ENCODE data around the gene KLK3.
A peak's percentile ranks its signal among the peaks of the same experiment; 100 is the strongest.
"Not testable (repeated sequence)": the region's sequence is repeated elsewhere in the genome, so short reads cannot be mapped to it uniquely, and the experiment has no call there.

The KLK3 gene

DNA sequence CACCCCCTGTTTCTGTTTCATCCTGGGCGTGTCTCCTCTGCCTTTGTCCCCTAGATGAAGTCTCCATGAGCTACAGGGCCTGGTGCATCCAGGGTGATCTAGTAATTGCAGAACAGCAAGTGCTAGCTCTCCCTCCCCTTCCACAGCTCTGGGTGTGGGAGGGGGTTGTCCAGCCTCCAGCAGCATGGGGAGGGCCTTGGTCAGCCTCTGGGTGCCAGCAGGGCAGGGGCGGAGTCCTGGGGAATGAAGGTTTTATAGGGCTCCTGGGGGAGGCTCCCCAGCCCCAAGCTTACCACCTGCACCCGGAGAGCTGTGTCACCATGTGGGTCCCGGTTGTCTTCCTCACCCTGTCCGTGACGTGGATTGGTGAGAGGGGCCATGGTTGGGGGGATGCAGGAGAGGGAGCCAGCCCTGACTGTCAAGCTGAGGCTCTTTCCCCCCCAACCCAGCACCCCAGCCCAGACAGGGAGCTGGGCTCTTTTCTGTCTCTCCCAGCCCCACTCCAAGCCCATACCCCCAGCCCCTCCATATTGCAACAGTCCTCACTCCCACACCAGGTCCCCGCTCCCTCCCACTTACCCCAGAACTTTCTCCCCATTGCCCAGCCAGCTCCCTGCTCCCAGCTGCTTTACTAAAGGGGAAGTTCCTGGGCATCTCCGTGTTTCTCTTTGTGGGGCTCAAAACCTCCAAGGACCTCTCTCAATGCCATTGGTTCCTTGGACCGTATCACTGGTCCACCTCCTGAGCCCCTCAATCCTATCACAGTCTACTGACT is at the start of gene KLK3:
TSS of gene KLK3 (plus strand) at position 280 of the 775 bp plus-strand sequence. CDS start at position 321, 41 bp downstream.
- DNase-seq (ENCODE audit: low read depth): no peak

DNA sequence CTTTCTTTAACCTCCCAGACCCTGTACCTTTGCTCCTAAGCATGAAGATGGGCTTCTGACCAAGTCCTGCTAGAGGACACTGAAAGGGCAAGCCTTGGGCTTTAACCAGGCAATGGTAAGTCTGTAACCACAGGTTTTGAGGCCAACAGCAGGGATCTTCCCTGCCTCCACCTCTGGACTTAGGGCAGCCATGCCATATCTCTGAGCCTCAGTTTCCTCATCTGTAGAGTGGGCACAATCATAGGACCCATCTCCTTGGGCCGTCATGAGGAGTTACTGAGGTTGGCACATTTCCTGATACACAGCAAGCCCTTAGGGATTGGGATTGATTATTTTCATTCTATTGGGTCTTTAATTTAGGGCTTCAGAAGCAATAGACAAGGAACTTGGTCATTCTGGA is 45.9 kb upstream of the KLK3 start:
- no peak for DNase-seq (ENCODE audit: low read depth)

DNA sequence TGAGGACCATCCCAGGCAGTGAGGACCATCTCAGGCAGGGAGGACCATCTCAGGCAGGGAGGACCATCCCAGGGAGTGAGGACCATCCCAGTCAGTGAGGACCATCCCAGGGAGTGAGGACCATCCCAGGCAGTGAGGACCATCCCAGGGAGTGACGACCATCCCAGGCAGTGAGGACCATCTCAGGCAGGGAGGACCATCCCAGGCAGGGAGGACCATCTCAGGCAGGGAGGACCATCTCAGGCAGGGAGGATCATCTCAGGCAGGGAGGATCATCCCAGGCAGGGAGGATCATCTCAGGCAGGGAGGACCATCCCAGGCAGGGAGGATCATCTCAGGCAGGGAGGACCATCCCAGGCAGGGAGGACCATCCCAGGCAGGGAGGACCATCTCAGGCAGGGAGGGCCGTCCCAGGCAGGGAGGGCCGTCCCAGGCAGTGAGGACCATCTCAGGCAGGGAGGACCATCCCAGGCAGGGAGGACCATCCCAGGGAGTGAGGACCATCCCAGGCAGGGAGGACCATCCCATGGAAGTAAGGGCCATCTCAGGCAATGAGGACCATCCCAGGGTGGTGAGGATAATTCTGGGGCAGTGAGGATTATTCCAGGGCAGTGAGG is 43.0 kb upstream of the KLK3 start:
- not testable (repeated sequence) for DNase-seq (ENCODE audit: low read depth)

DNA sequence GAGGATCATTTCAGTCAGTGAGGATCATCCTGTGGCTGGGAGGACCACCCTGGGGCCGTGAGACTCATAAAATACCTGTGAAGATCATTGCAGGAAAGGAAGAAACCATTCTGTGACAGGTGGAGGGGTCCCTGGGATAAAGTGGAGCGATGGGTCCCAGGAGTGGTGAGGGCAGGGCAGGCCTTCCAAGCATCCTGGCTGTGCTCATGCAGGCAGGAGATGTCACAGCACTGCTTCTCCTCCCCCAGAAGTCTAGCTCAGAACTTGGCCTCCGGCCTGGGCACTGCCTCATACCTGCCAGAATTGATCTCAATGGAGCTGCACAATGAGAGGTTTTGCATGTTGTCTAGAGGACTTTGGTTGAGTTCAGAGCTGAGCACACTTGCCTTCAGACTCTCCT is 42.2 kb upstream of the KLK3 start:
- DNase-seq (ENCODE audit: low read depth): no peak

DNA sequence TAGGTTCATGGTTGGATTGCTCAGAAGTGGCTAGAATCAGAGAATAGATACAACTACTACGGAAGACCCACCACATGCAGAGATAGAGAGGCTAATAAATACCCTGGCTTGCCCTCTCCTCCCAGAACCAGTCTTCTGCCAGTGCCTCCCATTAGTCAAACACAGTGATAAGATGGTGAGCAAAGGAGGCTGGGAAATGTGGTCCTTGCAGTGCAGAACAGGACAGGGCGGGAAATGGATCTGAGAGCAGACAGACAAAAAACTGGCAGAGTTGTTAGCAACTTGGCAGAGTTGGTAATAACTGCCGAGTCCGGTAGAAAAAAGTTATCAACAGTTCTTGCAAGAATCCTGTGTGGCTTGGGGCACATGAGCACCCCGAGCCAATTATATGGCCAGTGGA is 39.8 kb upstream of the KLK3 start:
- no peak for DNase-seq (ENCODE audit: low read depth)

DNA sequence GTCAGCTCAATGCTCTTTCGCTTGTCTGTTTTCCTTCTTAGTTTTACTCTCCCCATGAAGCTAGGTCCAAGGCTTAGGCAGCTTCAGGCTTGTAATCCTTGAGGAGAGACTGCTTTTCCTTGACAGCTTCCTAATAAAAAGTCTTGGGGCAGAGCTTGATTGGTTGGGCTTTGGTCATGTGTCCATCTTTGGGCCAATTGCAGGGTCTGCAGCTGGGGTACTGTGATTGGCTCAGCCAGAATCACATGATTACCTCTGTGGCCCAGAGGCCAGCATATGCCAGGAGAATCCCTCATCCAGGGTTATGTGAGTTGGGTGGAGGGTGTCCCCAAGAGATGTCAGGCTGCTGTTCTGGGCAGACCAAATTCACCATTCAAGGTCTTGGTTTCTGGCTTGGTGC is 39.3 kb upstream of the KLK3 start:
- DNase-seq (ENCODE audit: low read depth): no peak

DNA sequence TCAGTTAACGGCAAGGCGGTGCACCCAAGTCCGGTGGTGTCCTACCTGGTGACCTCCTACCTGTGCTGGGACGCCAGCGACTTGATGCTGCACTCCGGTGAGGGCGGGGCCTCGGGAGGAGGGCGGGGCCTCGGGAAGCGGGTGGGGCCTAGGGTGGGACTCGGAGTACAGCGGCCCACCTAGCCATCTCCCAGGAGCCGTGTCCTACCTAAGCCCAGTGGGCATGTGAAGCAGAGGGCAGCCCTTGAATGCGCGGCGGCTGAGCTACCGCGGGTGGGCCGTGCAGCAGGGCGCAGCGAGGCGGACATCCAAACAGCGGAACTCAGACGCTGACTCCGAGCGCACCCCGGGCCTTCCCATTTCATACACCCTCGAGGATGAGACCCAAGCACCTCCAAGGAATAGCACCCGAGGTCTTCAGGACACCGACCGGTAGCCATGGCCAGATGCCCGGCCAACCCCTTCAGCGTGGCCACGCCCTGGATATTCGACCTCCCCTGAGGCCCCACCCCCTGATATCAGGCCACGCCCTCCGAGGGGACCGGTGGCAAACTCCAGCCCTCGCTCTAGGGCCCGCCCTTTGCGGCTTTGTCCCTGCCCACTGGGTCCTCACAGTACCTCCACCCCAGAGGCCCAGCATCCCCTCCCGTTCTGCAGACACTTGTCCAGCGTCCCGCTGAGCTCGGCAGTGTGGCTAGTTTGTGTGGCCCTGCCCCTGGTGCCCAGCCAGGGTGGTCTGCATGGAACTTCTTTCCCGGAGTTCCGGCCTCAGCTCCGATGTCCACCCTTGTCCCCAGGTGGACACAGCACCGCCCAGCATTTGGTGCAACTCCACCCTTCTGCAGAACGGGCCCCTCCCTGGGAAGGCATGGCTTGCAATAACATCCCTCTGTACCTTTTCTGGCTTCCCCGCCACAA is 36.5 kb upstream of the KLK3 start:
- DNase-seq (ENCODE audit: low read depth): no peak

DNA sequence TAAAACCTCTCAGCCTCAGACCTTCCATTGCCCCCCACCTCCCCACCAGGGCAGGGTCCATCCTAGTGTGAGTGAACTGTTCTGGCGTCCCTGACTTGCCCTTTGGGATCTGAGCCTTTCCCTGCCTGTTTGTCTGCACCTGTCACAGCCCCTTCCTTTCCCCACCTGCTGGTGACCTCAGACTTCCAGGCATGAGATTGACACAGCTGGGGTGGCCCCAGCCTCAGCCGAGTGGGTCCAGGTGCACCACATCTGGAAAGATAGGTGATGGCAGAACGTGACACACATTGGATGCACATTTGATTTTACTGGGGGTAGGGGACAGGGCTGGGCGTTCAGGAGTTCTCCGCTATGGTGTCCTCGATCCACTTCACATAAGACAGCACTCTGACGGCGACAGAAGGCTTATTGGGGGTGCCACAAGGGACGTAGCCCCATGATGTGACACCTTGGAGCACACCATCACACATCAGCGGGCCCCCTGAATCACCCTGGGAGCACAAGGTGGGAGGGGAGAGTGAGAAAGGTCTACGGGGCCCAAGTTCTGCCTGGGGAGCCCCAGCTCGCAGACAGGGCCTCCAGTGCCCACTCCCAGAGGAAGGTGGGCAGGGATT is 35.7 kb upstream of the KLK3 start:
- DNase-seq (ENCODE audit: low read depth): no peak

DNA sequence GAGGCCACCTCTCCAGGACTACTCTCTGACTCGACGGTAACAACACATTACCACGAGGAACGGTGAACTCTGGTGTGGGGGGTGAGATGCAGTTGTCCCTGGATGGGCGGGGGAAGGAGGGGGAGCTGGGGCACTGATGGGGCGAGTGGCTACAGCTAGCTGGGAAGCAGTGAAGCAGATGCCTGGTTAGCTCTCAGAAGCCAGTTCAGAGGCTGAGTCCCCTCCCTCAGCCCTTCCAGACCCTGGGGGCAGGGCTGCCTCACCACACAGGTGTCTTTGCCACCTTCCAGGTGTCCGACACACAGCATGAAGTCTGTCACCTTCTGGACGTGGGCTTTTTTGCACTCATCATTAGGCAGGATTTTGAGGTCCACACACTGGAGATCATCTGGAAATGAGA is 35.1 kb upstream of the KLK3 start:
- no peak for DNase-seq (ENCODE audit: low read depth)

DNA sequence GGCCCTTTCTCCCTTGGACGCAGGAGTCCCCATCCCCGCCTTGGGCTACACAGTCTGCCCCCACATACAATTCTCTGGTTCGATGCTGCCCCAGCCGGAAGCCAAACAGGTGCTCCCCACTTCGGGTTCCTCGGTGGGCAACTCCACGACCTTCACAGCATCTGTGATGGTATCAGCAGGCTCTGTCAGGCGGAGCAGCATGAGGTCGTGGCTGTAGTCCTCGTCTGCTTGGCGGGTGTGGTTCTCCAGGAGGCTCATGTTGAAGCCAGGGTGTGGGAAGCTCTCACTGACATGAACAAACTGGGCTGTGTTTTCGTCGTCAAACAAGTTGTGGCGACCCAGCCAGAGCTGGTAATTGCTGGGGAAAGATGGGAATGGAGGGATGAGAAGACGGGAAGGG is 34.6 kb upstream of the KLK3 start:
- no peak for DNase-seq (ENCODE audit: low read depth)

DNA sequence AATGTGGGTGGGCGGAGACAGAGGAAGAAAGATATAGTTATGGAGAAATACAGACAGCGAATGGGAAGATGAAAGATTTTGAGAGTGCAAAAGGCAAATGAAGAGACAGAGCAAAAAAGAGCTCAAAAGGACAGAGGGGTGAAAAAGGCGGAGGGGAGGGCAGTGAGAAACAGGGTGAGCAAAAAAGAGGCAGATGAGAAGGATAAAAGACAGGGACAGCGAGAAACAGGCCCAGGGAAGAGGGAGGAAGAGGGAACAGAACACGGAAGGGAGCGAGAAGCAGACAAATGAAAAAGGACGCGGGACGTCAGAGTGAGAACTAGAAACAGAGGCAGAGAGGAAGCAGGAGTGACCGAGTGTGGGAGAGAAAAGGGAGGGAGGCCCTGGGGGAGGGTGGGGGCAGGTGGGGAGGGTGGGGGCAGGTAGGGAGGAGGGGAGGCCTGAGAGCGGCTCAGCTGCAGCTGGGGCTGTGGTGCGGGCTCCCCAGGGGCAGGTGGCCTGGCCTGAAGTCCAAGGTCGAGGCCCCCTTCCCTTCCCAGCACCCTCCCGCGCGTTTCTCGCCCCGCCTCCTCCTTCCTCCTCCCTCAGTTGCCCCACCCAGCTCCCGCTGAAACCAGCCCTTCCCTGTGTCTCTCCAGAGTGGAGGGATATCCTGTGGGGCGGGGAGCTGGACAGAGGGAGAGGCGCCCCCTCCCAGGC is 34.0 kb upstream of the KLK3 start:
- DNase-seq (ENCODE audit: low read depth): no peak

DNA sequence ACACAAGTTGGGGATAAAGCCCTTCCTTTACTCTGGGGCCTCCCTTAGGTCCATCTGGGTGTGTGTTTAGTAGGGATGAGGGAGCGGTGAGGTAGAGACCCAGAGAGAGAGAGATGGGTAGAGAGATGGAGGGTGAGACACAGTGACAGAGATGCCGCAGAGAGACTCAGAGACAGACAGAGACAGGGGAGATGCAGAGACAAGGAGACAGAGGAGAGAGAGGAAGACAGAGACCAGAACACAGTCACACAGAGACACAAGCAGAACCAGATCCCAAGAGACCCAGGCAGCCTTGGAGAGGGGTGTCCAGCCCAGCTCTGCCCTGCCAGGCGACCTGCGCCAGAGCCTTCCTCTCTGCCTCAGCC is 33.5 kb upstream of the KLK3 start:
- no peak for DNase-seq (ENCODE audit: low read depth)

DNA sequence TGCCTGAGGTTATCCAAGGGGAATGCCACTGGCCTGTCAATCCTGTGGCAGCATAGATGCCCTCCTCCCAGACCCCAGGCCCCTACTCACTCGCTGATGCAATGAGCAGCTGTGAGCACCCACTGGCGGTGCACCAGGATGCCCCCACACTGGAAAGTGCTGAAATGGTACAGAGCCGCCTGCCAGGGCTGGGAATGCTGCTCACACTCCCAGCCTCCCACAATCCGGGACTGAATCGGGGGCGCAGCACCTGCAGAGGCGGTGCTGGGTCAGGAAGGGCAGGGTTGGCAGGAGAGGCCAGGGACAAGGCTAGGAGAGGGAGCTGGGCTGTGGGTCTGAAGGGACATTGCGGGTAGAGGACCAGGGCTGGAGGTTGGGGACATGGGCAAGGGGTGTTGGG is 33.1 kb upstream of the KLK3 start:
- DNase-seq (ENCODE audit: low read depth): no peak

DNA sequence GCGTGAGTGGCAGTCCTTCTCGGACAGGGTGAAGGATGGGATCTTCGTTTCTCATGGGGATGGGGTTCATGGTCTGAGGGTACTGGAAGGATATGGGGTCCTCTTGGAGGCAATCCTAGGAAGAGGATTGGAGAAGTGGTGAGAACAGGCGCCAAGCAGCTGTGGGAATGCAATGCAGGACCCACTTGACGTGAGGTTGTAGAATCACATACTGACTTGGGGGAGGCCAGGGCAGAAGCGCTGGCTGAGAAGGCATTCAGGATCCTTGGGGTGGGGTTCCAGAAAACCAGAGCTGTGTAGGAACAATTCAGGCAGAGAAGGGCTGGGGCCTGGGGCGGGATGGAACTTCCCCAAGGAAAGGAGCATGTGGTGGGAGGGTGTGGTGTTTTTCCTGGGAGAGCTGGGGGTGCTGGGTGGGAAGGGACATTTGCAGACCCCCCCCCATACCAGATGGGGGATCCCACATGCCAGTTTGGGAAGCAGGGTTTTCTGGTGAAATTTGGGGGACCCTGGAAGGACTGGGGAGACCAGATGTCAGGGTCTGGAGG is 32.0 kb upstream of the KLK3 start:
- DNase-seq (ENCODE audit: low read depth): no peak

DNA sequence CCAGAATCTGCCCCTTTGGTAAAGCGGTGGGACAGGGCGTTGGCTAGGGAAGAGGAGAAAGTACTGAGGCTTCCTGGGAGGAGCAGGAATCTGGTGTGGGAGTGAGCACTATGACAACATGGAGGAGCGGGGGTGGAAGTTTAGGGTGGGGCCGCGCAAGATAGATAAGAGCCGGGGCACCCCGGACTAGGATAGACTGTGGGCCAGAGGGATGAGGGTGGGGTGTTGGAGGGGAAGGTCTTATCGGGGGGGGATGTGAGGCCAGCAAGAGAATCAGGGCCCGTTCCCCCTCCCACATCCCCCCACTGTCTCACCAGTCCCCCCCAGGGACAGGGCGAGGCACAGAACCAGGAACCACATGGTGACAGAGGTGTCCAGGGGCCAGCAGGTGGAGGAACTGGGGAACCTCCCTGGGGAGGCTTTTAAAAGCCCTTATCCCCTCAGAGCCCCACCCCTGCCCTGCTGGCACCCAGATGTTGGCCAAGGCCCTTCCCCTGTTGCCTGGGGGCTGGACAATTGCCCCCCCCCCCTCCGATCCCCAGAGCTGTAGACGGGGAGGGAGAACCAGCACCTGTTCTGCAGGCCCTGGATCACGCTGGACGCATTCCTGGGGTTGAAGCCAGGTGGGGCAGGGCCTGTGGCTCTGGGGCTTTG is 31.2 kb upstream of the KLK3 start, which contains the start of gene KLK1:
TSS of gene KLK1 (minus strand) at position 399 of the 654 bp plus-strand sequence. CDS start at position 360, 39 bp downstream.
- no peak for DNase-seq (ENCODE audit: low read depth)

DNA sequence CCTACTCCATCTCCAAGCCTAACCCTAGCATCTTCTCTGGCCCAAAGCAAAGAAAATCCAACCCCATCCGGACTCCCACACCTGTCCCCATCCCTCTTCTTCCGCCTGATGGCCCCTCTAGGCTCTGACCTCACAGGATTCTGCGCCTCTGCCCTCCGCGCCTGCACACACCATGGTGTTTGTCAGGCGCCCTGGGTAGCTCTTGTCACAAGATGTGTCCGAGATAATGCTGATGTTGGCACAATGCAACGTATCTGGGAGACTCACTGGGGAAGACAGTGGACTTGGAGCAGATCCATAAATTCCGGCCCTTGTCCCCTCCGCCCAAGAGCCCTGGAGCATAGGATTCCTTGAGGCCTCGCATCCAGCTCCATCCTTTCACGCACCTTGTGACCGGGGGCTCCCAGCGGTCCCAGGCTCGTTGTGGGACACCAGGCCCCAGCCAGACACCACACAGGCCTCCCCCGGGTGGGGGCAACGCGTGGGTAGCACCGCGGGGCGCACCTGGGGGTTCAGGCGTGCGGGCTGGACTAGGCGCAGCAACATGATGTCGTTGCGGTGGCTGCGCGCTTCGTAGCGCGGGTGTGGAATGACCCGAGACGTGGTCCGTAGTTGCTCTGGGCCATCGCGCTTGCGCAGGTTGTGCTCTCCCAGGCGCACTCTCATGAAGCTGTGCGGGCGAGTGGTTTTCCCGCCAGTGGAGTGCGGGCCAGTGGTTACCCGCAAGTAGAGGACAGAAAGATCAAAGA is 28.0 kb upstream of the KLK3 start:
- no peak for DNase-seq (ENCODE audit: low read depth)

DNA sequence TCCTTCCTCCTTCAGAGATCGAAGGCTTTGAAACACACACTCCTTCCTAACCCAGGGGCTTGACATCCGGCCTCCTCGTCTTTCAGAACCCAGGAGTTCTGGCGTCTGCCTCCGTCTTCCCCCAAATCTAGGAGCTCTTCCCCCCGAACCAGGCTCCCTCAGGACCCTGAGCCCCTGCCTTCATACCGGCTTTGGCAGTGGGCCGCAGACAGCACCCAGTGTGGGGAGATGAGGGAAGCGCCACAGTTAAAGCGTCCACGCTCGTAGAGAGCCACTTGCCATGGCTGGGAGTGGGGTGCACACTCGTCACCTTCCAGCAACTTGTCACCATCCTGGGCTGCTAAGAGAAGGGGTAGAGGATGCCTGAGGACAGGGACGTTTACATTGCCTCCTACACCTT is 27.2 kb upstream of the KLK3 start:
- no peak for DNase-seq (ENCODE audit: low read depth)

DNA sequence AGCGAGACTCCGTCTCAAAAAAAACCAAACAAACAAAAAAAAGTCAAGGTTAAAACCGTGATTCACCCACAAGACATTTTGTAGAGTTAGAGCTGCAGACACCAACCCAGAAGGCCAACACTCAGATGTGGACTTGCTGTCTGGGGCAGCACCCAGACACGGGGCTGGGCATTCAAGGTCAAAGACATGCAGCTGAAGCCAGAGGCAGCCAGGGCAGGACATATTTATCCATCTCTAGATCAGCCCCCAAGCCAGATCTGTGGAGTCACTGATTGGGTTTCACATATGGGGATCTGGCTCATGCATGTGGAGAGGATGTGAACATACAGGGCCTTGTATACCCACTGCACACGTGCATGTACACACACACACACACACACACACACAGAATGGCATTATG is 24.9 kb upstream of the KLK3 start:
- peak; percentile 5 for DNase-seq (ENCODE audit: low read depth)

DNA sequence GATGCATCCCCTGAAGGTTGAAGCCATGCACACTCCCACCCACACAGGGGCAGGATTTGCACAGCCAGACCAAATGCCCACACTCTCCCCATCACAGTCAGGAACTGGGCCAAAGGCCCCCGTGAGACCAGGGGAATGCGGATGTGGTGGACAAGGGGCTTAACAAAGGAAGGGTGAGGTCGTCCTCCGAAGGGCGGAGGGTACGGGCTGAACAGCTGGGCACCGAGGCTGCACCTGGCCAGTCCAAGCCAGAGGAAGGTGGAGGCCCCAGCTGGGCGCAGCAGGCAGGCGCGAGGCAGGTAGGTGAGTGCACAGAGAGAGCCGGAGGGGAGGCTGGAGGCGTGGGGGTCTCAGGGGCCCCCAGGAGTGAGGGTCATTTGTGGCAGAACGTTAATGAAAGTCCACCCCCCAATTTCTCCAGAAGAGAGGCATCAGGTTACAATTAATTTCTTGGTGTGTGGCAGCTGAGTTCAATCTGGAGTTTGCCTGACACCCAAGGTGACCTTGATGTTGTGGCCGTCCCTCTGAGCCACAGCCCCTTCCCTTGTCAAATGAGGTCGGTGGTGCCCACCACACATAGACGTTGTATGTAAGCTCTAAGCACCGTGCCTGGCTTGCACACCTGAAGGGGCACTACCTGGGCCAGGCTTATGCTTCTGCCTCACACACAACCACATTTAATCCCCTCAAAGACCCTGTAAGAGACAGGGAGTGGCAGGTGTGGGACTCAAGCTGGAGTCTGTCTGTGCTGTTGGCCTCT is 24.3 kb upstream of the KLK3 start:
- DNase-seq (ENCODE audit: low read depth): no peak

Data from amniotic epithelial cell (primary cell).